PC-3 (cell line): Measurements from ENCODE around the gene ASNS. TPM values are rescaled to one million over a fixed set of nuclear protein-coding genes. Genes with fewer than 3 reads are reported as not detected.

Experiments
- ATAC-seq: fragments of 200-7000 bp; cut with Tn5 transposase; 2 replicates; pipeline ENCODE4 v1.9.1; 2020; ENCODE audit warnings: mild to moderate bottlenecking, moderate library complexity
- BruUV-seq: library from RNA; stranded (reverse); fragments of 400-500 nt; replicated peaks from 2 replicates; lab custom pipeline; 2021; lab: Mats Ljungman, UMichigan
- CTCF ChIA-PET: fragments of 300-600 bp; sonication (Branson Sonifier 250); formaldehyde crosslinking; loops from one replicate; lab custom pipeline; 2022; ENCODE audit warnings: antibody characterized with exemption; lab: Charles Lee
- POLR2A ChIA-PET: fragments of 300-600 bp; sonication (Branson Sonifier 250); formaldehyde crosslinking; loops from one replicate; lab custom pipeline; 2022; ENCODE audit warnings: antibody characterized with exemption; ENCODE audit not compliant: unreplicated experiment; lab: Charles Lee
- DNase-seq: peaks from one replicate; pipeline ENCODE4 v3.0.0-alpha.2; 2015
- H2AFZ ChIP-seq: fragments of 300-600 bp; sonication (generic); 2 replicates; pipeline ENCODE4 v1.6.0; 2016; ENCODE audit warnings: antibody characterized with exemption, low read length
- H3F3A ChIP-seq: fragments of 300-600 bp; sonication (generic); one replicate; pipeline ENCODE4 v1.6.0; 2017; ENCODE audit warnings: antibody characterized with exemption, low read length, control low read depth, mild to moderate bottlenecking; ENCODE audit not compliant: unreplicated experiment
- H3K27ac ChIP-seq: fragments of 300-600 bp; sonication (generic); 2 replicates; pipeline ENCODE4 v1.5.1; 2016; ENCODE audit warnings: mild to moderate bottlenecking, low read length
- H3K27me3 ChIP-seq: fragments of 300-600 bp; sonication (generic); 2 replicates; pipeline ENCODE4 v1.6.1; 2016; ENCODE audit warnings: low read length, mixed read lengths
- H3K36me3 ChIP-seq: fragments of 300-600 bp; sonication (generic); 2 replicates; pipeline ENCODE4 v1.6.1; 2016; ENCODE audit warnings: low read depth, mixed run types, low read length, mixed read lengths
- H3K4me1 ChIP-seq: fragments of 300-600 bp; sonication (generic); 2 replicates; pipeline ENCODE4 v1.5.1; 2016; ENCODE audit warnings: low read length; ENCODE audit not compliant: insufficient read depth
- H3K4me2 ChIP-seq: fragments of 300-600 bp; sonication (generic); 2 replicates; pipeline ENCODE4 v1.6.0; 2016; ENCODE audit warnings: low read length
- H3K4me3 ChIP-seq: fragments of 300-600 bp; sonication (generic); 2 replicates; pipeline ENCODE4 v1.5.1; 2016; ENCODE audit warnings: mild to moderate bottlenecking, low read length, mixed read lengths
- H3K79me2 ChIP-seq: fragments of 300-600 bp; sonication (generic); 2 replicates; pipeline ENCODE4 v1.6.1; 2017; ENCODE audit warnings: low read length, mixed read lengths
- H3K9ac ChIP-seq: fragments of 300-600 bp; sonication (generic); 2 replicates; pipeline ENCODE4 v1.6.0; 2016; ENCODE audit warnings: mild to moderate bottlenecking, low read length
- H3K9me2 ChIP-seq: fragments of 300-600 bp; sonication (generic); replicated peaks from 2 replicates; pipeline ENCODE4 v1.6.1; 2016; ENCODE audit warnings: mixed run types, low read length, mixed read lengths
- H3K9me3 ChIP-seq: fragments of 300-600 bp; sonication (generic); 2 replicates; pipeline ENCODE4 v1.6.1; 2016; ENCODE audit warnings: low read length, mixed read lengths
- H4K20me1 ChIP-seq: fragments of 300-600 bp; sonication (generic); 2 replicates; pipeline ENCODE4 v1.6.1; 2016; ENCODE audit warnings: low read length, mixed read lengths
- EZH2 ChIP-seq: fragments of 300-600 bp; sonication (generic); IDR thresholded peaks from one replicate; pipeline ENCODE4 v1.6.1; 2017; ENCODE audit warnings: antibody characterized with exemption, mild to moderate bottlenecking, low read length; ENCODE audit not compliant: unreplicated experiment
- EZH2phosphoT487 ChIP-seq: fragments of 300-600 bp; sonication (generic); IDR thresholded peaks from 2 replicates; pipeline ENCODE4 v1.6.1; 2018; ENCODE audit warnings: mild to moderate bottlenecking, antibody characterized with exemption, low read length, borderline replicate concordance
- intact Hi-C: fragments of 100-400 bp; cut with micrococcal nuclease; formaldehyde crosslinking; loops from 2 replicates; pipeline ENCODE4 v1.9.0; 2023
- total RNA-seq: library from RNA; depleted of rRNA; stranded (reverse); fragments of >200 nt; gene quantifications from 2 replicates; pipeline ENCODE4 v1.2.3, GENCODE V29; 2014
- TF ChIP-seq, protein P1 (sequence below): fragments of 300-600 bp; sonication (generic); conservative IDR thresholded peaks from 2 replicates; pipeline ENCODE4 v1.5.1; 2017; ENCODE audit warnings: antibody characterized with exemption, low read depth, mild to moderate bottlenecking, low read length

The ASNS gene
- total RNA-seq, 1 experiment from 2014 or later: 19.5 TPM

DNA sequence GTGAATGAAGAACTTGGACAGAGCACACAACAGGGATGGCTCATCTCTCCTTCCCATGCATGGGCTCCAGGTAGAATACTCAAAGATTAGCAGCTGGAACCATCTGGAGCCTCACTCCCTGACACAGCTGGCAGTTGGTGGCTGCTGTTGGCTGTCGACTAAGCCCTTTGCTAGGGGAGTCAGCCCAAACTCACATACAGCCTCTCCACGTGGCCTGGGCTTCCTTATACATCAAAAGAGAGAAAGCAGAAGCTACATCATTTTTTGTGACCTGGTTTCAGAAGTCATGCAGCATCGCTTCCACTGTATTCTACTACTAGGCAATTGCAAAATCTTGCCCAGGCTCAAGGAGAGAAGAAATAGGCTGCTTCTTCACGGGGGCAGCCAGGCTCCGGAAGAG is 24.4 kb downstream of the ASNS start:
- Histone ChIP-seq H3K4me2 (no peak overlapping the region), H3K9me2 (no peaks in the 10 kb centered on the region), H3K9me3 (no peaks in the 10 kb centered on the region), H3K27me3 (no peaks in the 10 kb centered on the region), H3K79me2 (no peaks in the 10 kb centered on the region), H2AFZ (no peak overlapping the region), H3F3A (no peaks in the 10 kb centered on the region), H3K9ac (no peak overlapping the region), H3K27ac (no peak overlapping the region), H3K4me3 (no peak overlapping the region), H4K20me1 (no peaks in the 10 kb centered on the region), H3K4me1 (no peaks in the 10 kb centered on the region), H3K36me3 (peaks cover 2% of the 10 kb centered on the region; the same call in 1 of the 2 replicates)
- ChIA-PET CTCF (interaction anchor here (0.6 kb wide), 2 partner anchors 11 to 346 kb away, joined by 3 to 4 read pairs; no protein-coding TSS in a partner anchor), POLR2A (no interaction called here)
- TF ChIP-seq EZH2phosphoT487 (no peak), EZH2 (no peak)
- TF ChIP-seq, protein P1, sequence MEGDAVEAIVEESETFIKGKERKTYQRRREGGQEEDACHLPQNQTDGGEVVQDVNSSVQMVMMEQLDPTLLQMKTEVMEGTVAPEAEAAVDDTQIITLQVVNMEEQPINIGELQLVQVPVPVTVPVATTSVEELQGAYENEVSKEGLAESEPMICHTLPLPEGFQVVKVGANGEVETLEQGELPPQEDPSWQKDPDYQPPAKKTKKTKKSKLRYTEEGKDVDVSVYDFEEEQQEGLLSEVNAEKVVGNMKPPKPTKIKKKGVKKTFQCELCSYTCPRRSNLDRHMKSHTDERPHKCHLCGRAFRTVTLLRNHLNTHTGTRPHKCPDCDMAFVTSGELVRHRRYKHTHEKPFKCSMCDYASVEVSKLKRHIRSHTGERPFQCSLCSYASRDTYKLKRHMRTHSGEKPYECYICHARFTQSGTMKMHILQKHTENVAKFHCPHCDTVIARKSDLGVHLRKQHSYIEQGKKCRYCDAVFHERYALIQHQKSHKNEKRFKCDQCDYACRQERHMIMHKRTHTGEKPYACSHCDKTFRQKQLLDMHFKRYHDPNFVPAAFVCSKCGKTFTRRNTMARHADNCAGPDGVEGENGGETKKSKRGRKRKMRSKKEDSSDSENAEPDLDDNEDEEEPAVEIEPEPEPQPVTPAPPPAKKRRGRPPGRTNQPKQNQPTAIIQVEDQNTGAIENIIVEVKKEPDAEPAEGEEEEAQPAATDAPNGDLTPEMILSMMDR: no peak
- no TSS peak for BruUV-seq
- ATAC-seq (peak; percentile 23; the same call in 1 of the 2 replicates), DNase-seq (no peak)
- intact Hi-C loops: loop anchor here (10.0 kb wide), 1 partner anchor 317 kb away; no protein-coding TSS in a partner anchor

DNA sequence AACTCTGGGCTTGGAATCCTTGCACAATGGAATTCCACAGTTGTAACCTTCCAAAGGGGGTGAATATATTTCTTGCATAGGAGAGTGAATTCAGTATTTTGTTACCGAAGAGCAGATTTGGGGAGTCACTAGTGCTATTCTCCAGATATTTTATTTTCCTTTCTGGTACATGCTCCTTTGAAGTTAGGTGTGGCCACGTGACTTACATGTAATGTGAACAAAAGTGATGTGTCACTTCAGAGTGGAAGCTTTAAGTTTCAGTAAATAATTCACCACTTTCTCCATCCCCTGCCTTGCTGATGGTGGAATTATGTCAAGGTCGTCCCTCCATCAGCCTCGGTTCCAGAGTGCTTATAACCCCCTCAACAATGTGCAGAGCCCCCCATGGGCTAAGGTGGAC is 25.3 kb downstream of the ASNS start:
- TF ChIP-seq EZH2 (no peak), EZH2phosphoT487 (no peak)
- TF ChIP-seq, protein P1: no peak
- Histone ChIP-seq H2AFZ (no peak overlapping the region), H3K79me2 (no peaks in the 10 kb centered on the region), H3K9me3 (no peaks in the 10 kb centered on the region), H3K4me2 (no peak overlapping the region), H3F3A (no peaks in the 10 kb centered on the region), H3K9me2 (no peaks in the 10 kb centered on the region), H3K4me1 (no peaks in the 10 kb centered on the region), H3K4me3 (no peak overlapping the region), H3K36me3 (no peaks in the 10 kb centered on the region; the same call in 1 of the 2 replicates), H3K27me3 (no peaks in the 10 kb centered on the region), H3K9ac (no peak overlapping the region), H3K27ac (no peak overlapping the region), H4K20me1 (no peaks in the 10 kb centered on the region)
- no TSS peak for BruUV-seq
- intact Hi-C loops: loop anchor here (10.0 kb wide), 1 partner anchor 318 kb away; no protein-coding TSS in a partner anchor
- ATAC-seq (no peak), DNase-seq (no peak)
- POLR2A ChIA-PET: no interaction called here
- CTCF ChIA-PET: interaction anchor here (0.6 kb wide), 2 partner anchors 12 to 345 kb away, joined by 3 to 4 read pairs; no protein-coding TSS in a partner anchor

DNA sequence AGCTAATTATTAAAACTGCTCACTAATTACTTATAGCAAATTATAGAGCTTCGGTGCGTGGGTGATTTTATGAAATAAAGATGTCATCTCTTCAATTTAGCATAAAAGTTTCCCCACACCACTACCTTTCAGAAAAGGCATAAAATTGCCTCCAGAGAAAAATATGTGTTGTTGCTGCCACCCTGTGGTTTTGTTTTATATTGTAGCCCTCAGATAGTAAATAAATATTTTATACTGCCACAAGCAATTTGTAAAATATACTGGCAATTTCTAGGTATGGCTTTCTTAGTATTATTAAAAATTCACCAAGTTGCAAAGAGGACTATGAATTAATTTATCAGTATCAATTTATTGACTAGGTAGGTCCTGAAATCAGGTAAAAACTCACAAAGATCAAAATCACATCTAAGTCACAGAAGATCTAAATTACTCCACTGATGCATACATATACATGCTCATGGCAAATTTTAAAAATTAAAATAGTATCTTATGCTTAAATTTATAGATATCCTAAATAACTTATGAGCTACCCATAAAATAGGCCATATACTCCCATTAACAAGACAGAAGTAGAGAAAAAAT is 26.5 kb downstream of the ASNS start:
- H3K4me2 ChIP-seq: no peak overlapping the region
- POLR2A ChIA-PET: no interaction called here
- H3K36me3 ChIP-seq: no peaks in the 10 kb centered on the region
- no peak overlapping the region for H3K4me3 ChIP-seq
- BruUV-seq: no TSS peak
- no peaks in the 10 kb centered on the region for H3K79me2 ChIP-seq
- no peak overlapping the region for H3K27ac ChIP-seq
- peak; percentile 58 for DNase-seq
- H3K27me3 ChIP-seq: no peaks in the 10 kb centered on the region
- ATAC-seq: peak; percentile 44; the same call in 1 of the 2 replicates
- no peaks in the 10 kb centered on the region for H3K9me3 ChIP-seq
- TF ChIP-seq, protein P1: peak; percentile 64
- TF ChIP-seq EZH2phosphoT487: no peak
- CTCF ChIA-PET: interaction anchor here (0.5 to 0.6 kb wide), 2 partner anchors 10 to 153 kb away, joined by 3 read pairs; no protein-coding TSS in a partner anchor
- no peaks in the 10 kb centered on the region for H3K4me1 ChIP-seq
- no peaks in the 10 kb centered on the region for H3K9me2 ChIP-seq
- no peaks in the 10 kb centered on the region for H4K20me1 ChIP-seq
- H2AFZ ChIP-seq: no peak overlapping the region
- intact Hi-C loops: loop anchor here (1.0 to 10.0 kb wide), 3 partner anchors 169 to 741 kb away; no protein-coding TSS in a partner anchor
- H3F3A ChIP-seq: no peaks in the 10 kb centered on the region
- H3K9ac ChIP-seq: no peak overlapping the region
